ENCODE data around the gene RNF181.

Gene RNF181

GRCh38 chr2:85583667-85584353 lies 11.7 kb upstream of the RNF181 start:
- H3K27ac ChIP-seq = peak overlapping the region; percentile 83 to 96
- peak overlapping the region; percentile 92 for H3K4me3 ChIP-seq
- DNase-seq (ENCODE audit: low spot score) = no peak
- TF ChIP-seq, protein P1, sequence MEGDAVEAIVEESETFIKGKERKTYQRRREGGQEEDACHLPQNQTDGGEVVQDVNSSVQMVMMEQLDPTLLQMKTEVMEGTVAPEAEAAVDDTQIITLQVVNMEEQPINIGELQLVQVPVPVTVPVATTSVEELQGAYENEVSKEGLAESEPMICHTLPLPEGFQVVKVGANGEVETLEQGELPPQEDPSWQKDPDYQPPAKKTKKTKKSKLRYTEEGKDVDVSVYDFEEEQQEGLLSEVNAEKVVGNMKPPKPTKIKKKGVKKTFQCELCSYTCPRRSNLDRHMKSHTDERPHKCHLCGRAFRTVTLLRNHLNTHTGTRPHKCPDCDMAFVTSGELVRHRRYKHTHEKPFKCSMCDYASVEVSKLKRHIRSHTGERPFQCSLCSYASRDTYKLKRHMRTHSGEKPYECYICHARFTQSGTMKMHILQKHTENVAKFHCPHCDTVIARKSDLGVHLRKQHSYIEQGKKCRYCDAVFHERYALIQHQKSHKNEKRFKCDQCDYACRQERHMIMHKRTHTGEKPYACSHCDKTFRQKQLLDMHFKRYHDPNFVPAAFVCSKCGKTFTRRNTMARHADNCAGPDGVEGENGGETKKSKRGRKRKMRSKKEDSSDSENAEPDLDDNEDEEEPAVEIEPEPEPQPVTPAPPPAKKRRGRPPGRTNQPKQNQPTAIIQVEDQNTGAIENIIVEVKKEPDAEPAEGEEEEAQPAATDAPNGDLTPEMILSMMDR (IDR thresholded peaks at IDR 0.05) = no peak

DNA sequence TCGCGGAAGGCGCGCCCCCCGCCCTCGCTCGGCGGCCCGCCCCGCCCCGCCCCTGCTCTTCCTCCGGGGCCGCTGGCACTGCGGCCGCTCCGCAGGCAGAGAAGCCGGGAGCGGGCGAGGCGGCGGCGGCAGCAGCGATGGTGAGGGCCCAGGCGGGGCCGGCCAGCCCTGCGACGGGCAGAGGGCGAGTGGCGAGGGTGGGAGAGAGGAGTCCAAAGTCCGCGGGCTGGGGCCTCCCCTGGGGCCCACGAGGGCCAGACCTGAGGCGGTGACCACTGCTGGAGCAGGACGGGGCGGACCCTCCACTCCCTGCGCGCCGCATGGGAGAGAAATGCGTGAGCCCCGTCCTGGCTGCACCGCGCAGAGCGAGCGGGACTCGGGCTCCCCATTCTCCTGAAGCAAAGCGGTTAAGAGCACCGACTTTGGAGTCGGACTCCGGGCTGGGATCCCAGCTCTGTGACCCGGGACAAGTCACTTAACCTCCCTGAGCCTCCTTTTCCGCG lies 11.1 kb upstream of the RNF181 start, which contains the start of gene VAMP5:
VAMP5 (plus strand) TSS at position 78 of the 503 bp plus-strand sequence; CDS start at position 138, 60 bp downstream.
- DNase-seq (ENCODE audit: low spot score) = no peak
- TF ChIP-seq, protein P1 (IDR thresholded peaks at IDR 0.05) = no peak
- Histone ChIP-seq H3K27ac (peak within 1 kb of the TSS; percentile 83 to 96), H3K4me3 (peak within 1 kb of the TSS; percentile 92)

GRCh38 chr2:85584857-85585780 lies 10.4 kb upstream of the RNF181 start:
- Histone ChIP-seq H3K27ac (peak overlapping the region; percentile 83 to 96), H3K4me3 (peak overlapping the region; percentile 92)
- TF ChIP-seq, protein P1 (IDR thresholded peaks at IDR 0.05) = no peak
- no peak for DNase-seq (ENCODE audit: low spot score)

- TF ChIP-seq, protein P1 (IDR thresholded peaks at IDR 0.05) = no peak
- H3K4me3 ChIP-seq = peak overlapping the region; percentile 92
- DNase-seq (ENCODE audit: low spot score) = no peak
- H3K27ac ChIP-seq = peak overlapping the region; percentile 83 to 96
Observed at GRCh38 chr2:85585781-85586105, 9.8 kb upstream of the RNF181 start.

GRCh38 chr2:85588236-85588635 lies 7.3 kb upstream of the RNF181 start:
- DNase-seq (ENCODE audit: low spot score) = no peak
- TF ChIP-seq, protein P1 (IDR thresholded peaks at IDR 0.05) = no peak
- no peak overlapping the region for H3K4me3 ChIP-seq
- H3K27ac ChIP-seq = peak overlapping the region; percentile 17 to 82

DNA sequence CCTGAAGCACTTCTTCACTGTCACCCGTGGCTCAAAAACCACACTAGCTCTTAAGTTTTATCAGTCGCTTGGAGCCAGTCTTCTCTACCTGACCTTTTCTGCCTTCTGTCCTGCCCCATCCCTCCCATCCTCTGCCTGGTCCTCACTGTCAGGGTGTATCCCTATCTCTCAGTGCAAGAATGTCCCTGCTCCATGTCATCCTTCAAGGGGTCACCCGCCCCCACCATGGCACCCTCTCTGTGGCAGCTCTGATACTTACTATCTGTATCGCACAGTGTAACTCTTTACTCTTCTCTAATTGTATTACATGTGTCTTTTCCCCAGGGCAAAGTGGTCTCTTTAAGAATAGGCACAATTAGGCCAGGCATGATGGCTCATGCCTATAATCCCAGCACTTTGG lies 6.9 kb upstream of the RNF181 start:
- Histone ChIP-seq H3K4me3 (no peak overlapping the region), H3K27ac (peak overlapping the region; percentile 17 to 82)
- TF ChIP-seq, protein P1 (IDR thresholded peaks at IDR 0.05) = no peak
- no peak for DNase-seq (ENCODE audit: low spot score)
